WI38 (cell line): ENCODE data around the gene KCTD14.

Experiments used
- H3K4me3 ChIP-seq: 2 replicates; pipeline ENCODE4 v1.5.1; 2011; ENCODE audit warnings: low read depth, mild to moderate bottlenecking, control low read depth, low read length
- TF ChIP-seq, protein P1 (sequence below): IDR thresholded peaks from 2 replicates; pipeline ENCODE4 v1.5.1; 2012; ENCODE audit warnings: low read depth, mild to moderate bottlenecking, control low read depth, low read length

The KCTD14 gene

DNA sequence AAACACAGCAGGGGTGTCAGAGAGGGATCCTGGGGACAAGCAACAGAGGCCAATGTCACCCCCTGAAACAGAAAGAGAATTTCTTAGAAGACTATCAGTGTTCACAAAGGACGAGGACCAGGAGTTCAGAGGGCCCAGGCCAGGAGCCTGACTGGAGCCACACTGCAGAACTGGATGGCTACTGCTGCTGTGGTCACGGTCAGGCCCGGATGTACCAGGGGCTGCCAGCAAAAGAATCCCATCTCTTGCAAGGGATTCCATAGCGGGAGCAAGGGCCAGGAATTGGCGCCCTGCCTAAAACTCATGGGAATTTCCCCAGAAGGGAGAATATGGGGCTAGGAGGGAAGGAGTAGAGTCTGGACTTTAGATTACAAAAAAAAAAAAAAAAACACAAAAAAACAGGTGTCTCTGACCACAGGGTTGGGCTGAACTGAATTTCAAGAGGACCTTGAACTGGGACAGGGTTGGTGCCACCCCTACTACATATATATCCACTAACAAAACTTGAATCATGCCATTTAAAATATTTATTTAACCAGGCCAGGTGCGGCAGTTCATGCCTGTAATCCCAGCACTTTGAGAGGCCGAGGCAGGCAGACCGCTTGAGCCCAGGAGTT lies 15.7 kb upstream of the KCTD14 start:
- TF ChIP-seq, protein P1, sequence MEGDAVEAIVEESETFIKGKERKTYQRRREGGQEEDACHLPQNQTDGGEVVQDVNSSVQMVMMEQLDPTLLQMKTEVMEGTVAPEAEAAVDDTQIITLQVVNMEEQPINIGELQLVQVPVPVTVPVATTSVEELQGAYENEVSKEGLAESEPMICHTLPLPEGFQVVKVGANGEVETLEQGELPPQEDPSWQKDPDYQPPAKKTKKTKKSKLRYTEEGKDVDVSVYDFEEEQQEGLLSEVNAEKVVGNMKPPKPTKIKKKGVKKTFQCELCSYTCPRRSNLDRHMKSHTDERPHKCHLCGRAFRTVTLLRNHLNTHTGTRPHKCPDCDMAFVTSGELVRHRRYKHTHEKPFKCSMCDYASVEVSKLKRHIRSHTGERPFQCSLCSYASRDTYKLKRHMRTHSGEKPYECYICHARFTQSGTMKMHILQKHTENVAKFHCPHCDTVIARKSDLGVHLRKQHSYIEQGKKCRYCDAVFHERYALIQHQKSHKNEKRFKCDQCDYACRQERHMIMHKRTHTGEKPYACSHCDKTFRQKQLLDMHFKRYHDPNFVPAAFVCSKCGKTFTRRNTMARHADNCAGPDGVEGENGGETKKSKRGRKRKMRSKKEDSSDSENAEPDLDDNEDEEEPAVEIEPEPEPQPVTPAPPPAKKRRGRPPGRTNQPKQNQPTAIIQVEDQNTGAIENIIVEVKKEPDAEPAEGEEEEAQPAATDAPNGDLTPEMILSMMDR: no peak
- H3K4me3 ChIP-seq: no peak overlapping the region

DNA sequence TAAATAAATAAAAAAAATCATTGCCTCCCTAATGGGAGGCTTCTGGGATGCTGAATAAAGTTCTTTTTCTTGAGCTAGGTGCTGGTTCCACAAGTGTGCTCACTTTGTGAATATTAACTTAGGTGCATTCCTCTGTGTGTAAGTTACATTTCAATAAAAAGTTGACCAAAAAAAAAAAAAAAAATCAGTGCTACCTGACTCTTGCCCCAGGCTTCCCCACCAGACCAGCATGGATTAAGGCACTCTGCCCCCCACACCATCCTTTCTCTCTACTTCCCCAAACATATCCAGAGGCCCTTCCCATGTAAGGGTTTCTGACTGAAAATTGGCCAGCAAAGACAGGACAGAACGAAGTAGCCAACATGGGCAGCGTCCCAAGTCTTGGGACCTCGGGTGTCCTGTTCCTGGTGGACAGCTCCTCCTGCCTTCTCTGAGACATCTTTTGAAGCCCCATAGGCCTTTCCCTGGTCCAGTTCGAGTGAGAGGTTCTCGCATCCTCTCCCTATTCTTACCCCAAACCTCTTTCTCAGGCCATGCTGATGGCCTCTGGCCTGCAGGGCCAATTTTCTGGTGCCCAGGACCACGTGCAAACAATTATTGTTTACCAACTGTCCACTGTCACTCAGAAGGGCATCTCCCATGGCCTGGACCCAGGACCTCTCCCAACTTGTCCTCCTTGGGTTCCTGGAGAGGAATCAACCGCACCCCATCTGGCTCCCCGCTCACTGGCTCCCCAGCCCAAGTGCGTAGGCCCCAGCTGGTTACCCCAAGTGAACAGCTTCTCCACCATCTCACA lies 14.9 kb upstream of the KCTD14 start:
- TF ChIP-seq, protein P1: no peak
- H3K4me3 ChIP-seq: no peak overlapping the region

DNA sequence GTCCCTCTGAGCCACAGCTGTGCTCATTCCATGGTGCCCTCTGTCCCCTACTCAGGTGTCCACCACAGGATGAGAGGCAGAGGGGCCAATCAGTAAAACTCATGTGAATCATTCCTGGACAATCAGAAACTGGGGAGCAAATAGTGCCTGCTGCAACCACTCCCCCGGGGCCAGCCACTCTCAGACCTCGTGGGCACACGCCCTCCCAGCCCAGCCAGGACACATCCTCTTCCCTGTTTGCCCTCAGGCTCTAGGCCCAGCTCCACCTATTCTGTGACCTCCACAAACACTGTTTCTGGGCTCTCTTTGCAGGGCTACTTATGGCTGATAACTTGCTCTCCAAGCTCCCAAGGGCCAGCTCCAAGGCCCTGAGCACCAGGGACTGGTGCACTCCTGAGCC lies 14.0 kb upstream of the KCTD14 start:
- no peak overlapping the region for H3K4me3 ChIP-seq
- TF ChIP-seq, protein P1: no peak

DNA sequence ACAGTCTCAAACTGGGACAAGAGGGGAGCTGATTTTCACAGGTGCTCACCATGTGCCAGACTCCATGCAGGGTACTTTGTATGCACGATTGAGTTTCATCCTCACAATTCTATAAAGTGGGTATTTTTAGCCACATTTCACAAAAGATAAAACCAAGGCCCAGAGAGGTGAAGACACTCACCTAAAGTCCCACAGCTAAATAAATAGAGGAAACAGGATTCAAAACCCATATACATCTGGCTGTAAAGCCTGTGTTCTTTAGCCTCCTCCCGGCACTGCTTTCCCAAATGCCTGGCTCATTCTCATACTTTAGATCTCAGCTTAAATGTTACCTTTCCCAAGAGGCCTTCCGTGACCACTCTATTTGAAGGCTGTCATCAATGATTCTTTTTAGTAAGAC lies 13.2 kb upstream of the KCTD14 start:
- TF ChIP-seq, protein P1: no peak
- no peak overlapping the region for H3K4me3 ChIP-seq

DNA sequence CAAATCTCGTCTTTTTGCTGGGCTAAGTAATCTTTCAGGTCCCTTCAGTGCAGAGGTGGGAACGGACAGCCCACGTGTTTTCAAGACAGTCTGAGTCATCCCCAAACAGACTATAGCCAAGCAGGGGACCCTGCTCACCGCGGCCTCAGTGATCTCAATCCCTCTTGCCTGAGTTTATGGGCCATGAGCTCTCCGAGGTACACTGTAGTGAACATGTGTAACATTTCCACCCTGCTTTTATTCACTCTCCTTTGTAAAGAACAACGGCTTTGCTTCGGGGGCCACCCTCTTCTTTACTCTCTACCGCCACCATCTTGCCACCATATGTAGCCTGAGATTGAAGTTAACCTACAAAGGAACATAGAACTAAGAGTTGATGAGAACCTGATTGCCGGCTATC lies 11.5 kb upstream of the KCTD14 start:
- no peak overlapping the region for H3K4me3 ChIP-seq

DNA sequence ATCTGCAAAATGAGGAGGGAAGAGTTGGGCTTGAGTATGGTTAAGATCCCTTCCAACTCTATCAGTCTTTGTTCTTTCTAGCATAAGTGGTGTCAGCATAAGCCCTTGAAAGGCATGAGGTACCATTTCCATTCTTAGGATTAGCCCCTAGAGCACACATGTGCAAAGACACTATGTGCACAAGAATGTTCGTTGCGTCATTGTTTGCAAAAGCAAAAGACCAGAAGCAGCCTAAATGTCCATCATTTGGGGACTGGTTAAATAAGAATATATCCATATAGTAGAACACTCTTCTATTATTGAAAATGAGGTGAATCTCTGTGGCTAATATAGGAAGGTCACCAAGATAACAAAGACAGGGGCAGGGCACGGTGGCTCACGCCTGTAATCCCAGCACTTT lies 10.0 kb upstream of the KCTD14 start:
- no peak overlapping the region for H3K4me3 ChIP-seq
- TF ChIP-seq, protein P1: no peak

More for the DNA sequence above, 11.5 kb upstream of the KCTD14 start:
- TF ChIP-seq, protein P1: no peak

DNA sequence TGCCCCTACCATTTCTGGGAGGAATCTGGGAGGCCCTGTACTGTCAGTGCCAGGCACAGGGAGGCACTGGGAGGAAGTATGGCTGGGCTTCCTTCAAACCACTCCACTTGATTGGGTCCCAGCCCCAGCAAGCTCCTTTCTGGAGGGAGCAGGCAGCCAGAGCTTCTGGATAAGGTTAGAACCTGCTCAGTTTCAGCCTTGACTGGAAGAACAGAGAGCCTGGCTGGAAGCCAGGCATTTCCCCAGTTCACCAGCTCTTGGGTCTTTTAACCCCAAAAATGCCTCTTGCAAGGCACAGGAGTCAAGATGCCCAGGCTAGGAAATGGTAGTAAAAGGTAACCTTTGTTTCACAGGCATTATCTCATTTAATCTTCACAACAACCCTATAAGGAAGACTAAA lies 9.0 kb upstream of the KCTD14 start:
- TF ChIP-seq, protein P1: no peak
- no peak overlapping the region for H3K4me3 ChIP-seq
